Activated T-cell treated with anti-CD3 and anti-CD28 coated beads for 1 hour (primary cell): Measurements from ENCODE around the gene ANKRD6.

Experiments used
- DNase-seq: peaks from one replicate; pipeline ENCODE4 v3.0.0-alpha.2; 2020; ENCODE audit warnings: low read depth

Gene ANKRD6

DNA sequence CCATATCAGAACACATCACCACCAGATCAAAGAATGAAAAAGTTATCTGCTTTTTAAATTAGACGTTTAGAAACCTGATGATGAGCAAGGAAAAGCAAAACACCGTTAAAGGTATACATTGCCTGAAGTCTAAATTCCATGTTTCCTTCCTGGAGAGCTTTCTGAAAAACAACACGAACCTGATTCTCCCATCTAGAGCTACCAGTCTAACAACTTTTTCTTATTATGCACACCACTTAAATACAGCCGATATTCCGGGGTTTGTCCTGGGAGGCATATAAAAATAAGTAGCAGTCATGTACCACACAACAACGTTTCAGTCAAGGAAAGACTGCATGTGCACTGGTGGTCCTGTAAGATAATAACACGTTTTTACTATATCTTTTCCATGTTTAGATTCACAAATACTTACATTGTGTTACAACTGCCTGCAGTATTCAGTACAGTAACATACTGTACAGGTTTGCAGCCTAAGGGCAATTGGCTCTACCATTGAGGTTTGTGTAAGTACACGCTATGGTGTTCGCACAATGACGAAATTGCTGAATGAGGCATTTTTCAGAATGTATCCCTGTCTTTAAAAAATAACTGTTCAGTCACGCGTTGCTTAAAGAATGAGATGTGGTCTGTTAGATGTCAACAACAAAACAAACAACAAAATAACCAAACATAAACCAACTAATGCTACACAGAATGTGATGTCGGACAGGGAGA lies 224.7 kb downstream of the ANKRD6 start:
- DNase-seq = no peak

- DNase-seq = no peak
These were observed 228.0 kb downstream of the ANKRD6 start for GRCh38 chr6:89660981-89661380.

- no peak for DNase-seq
These were observed 228.6 kb downstream of the ANKRD6 start for GRCh38 chr6:89661559-89661958.

- DNase-seq = no peak
These were observed 229.8 kb downstream of the ANKRD6 start for GRCh38 chr6:89662659-89663223.

DNA sequence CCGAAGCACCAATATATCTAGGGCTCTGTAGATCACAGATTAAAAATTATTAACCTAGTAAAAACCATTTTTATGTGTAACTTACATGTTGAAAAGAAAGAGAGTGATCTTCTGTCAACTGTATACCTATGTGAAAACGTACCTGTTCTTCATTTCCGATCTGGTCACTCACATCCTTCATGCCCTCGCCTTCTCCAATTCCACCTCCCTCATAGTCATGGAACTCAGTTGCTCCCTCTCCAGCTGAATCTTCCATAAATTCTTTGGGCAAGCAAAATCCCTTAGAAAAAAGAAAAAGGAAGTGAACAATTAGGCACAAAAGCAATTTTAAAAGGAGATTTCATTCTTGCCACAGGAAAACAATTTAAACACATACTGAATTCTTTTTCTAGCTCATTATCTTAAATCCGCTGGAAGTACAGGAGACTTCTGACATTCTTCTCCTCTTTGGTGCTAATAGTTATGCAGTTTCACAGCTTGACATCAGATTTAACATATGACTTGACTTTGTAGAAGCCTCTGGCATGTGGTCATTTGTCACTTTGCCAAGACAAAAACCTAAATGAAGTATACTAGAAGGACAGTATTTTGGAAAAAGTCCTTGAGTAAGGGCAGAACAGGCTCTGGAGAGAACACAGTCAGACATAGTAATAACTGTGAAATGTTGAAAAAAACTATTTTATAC lies 235.1 kb downstream of the ANKRD6 start:
- no peak for DNase-seq

GRCh38 chr6:89669002-89669401 lies 236.1 kb downstream of the ANKRD6 start:
- no peak for DNase-seq

DNA sequence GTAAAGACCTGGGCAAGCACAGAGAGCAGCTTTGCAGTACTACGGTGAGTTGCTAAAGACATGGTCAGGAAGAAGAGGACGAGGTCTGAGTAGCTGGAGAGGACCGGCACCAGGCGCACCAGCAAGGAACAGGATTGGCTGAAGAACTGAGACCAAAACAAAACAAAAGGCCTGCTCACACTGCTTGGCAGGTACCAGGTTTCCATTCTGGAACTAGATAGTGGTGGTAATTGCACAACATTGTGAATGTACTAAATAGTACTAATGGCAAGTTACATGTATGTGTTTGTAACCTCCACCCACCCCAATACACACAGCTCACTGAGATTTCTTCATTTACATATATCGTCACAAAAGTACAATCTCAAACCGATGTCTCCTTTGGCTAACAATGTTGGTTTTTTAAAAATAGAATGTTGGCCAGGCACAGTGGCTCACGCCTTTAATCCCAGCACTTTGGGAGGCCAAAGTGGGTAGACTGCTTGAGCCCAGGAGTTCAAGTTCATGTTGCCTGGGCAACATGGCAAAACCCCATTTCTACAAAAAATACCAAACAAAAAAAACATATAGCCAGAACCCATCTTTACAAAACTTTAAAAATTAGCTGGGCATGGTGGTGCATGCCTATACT lies 238.1 kb downstream of the ANKRD6 start:
- no peak for DNase-seq

DNA sequence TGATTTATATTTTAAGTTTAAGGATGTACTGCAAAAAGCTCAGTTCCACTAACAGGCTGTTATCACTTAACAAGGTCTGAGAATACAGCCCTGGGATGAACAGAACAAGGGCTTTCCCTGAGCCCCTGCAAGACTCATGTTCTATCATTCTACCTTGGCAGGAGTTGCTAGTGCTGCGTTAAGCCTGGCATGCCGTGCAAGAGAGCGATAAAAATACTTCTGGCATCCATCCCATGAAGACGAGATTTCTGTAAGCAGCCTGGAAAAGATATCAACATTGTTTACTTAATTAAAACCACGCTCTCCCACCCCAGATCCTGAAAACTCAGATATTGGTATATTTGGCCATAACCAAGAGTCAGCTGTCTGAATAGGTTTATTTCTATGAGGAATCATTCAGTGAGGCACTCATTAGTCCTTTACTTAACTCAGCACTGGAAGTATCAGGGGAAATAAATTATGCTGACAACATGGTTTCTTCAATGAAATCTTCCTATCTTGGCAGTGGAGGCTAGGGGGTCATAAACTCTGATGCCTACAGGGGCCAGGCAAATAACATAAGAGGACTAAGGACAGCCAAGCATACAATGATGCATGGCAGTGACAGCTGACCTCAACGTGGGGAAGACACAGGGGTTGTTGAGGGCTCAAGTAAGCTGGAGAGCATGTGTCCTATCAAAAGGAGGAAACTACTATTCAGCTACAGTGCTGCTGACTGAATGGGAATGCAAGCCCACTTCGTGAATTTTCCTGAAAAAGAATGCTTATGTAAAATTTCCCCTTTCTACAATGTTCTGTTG lies 243.2 kb downstream of the ANKRD6 start:
- no peak for DNase-seq

DNA sequence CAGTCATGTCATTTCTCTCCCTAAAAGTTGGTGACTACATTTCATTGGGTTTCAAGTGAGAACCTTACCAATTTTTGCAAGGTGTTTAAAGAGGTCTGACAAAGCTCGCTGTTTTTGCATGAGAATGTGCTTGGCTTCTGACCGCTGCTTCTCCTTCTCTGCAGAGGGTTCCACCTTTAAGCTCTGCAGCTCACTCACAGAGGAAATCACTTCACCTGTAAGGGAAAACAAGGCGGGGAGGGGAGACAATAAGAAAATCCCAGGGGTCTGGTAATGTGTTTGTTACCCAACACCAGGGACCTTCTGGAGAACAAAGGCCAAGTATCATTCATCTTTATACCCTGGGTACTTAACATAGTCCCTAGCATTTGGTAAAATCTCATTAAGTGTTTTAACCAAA lies 245.6 kb downstream of the ANKRD6 start:
- DNase-seq = no peak

DNA sequence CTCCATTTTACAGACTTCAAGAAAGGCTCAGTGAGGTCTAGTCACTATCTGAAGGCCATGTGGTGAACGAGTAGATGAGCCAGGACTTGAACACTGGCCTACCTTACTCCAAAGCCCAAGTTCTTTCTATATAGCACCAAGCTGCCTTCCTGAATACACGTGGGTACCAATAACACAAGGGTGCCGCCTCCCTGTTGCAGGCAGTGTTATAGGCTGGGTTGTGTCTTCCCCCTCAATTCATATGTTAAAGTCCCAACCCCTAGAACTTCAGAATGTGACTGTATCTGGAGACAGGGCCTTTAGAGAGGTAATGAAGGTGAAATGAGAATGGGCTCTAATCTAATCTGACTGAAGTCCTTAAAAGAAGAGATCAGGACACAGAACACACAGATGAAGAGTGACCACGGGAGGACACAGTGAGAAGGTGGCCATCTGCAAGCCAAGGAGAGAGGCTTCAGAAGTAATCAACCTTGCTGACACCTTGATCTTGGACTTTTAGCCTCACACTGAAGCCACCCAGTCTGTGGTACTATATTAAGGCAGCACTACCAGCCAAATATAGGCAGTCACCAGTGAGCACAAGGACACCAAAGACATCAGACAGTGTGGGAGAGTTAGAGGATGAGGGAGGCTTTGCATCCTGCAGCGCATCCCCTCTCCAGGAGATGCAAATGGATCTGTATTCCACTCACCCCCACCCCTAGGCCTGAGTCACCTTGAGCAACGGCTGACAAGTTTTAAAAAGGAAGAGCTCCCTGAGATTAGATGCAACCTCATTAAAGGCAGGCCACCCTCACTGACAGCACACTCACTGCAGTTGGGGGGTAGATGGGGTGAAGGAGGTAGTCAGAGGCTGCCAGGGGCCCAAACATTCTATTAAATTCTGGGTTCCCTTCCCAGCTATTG lies 246.5 kb downstream of the ANKRD6 start:
- DNase-seq = no peak

DNA sequence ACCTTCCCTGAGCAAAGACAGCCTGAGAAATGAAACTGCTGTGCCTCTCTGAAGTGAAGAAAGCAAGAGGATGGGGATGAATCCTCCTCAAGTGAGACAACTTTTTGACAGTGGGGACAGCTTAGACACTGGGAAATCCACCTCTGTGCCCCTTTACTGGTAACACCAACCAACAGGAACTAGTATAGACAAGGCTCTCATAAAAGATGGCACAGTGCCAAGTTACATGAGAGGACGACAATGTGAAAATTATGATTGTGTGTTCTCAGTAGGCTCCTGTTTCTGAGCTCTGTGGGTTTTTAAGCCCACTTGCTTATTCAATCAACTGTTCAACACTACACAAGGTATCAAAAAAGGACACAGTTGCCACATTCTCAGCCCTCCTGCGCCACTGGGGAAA lies 247.2 kb downstream of the ANKRD6 start:
- DNase-seq = no peak

- DNase-seq = no peak
These were observed 247.6 kb downstream of the ANKRD6 start for GRCh38 chr6:89680551-89680950.

GRCh38 chr6:89681983-89682564 lies 249.1 kb downstream of the ANKRD6 start:
- no peak for DNase-seq

GRCh38 chr6:89682991-89683390 lies 250.0 kb downstream of the ANKRD6 start:
- DNase-seq = no peak
